Stomach (tissue), 9 donors: ENCODE results near the gene CIC. TPM values are rescaled to one million over a fixed set of nuclear protein-coding genes. Genes with fewer than 3 reads are reported as not detected.

Experiments used
- DNase-seq, 2 donors: peaks; one replicate each; pipeline versions ENCODE4 v3.0.0 to v3.0.0-alpha.2; 2013 to 2019
- H3K27ac ChIP-seq, 5 donors: fragments of 200-600 bp in 4 of 5; sonication (generic) in 4 of 5; one replicate each; pipeline ENCODE4 v1.5.1; 2013 to 2019; ENCODE audit warnings: mild to moderate bottlenecking in 1 of 5, moderate library complexity in 1 of 5
- H3K27me3 ChIP-seq, 3 donors: fragments of 200-600 bp; sonication (generic); one replicate each; pipeline ENCODE4 v1.5.1; 2017 to 2019; ENCODE audit warnings: mixed run types in 1 of 3
- H3K36me3 ChIP-seq, 4 donors: fragments of 200-600 bp; sonication (generic); 1 replicate in 3 of 4; 2 replicates in 1 of 4; pipeline ENCODE4 v1.5.1; 2016 to 2019
- H3K4me1 ChIP-seq, 4 donors: fragments of 200-600 bp; sonication (generic); one replicate each; pipeline ENCODE4 v1.5.1; 2016 to 2019
- H3K4me3 ChIP-seq, 4 donors: fragments of 200-600 bp; sonication (generic) in 3 of 4; one replicate each; pipeline ENCODE4 v1.5.1; 2016 to 2019; ENCODE audit warnings: mild to moderate bottlenecking in 1 of 4
- H3K9me3 ChIP-seq, 4 donors: fragments of 200-600 bp; sonication (generic); one replicate each; pipeline ENCODE4 v1.5.1; 2016 to 2019
- CTCF ChIP-seq, 7 experiments: fragments of 450-650 bp in 4 of 7; fragments of 200-600 bp in 3 of 7; sonication (generic) in 3 of 7; IDR thresholded peaks; one replicate each; pipeline ENCODE4 v1.5.1; 2016 to 2019; ENCODE audit warnings: antibody characterized with exemption in 7 of 7, control low read depth in 2 of 7, mild to moderate bottlenecking in 1 of 7
- EP300 ChIP-seq: sonication (generic); formaldehyde crosslinking; IDR thresholded peaks from one replicate; pipeline ENCODE4 v1.6.1; 2017; ENCODE audit warnings: antibody characterized with exemption
- POLR2A ChIP-seq, 4 donors: fragments of 450-650 bp; IDR thresholded peaks; one replicate each; pipeline ENCODE4 v1.6.1; 2016; ENCODE audit warnings: antibody characterized with exemption in 4 of 4, control low read depth in 2 of 4, mild to moderate bottlenecking in 1 of 4, moderate library complexity in 1 of 4
- POLR2AphosphoS5 ChIP-seq, 3 donors: sonication (generic); formaldehyde crosslinking; IDR thresholded peaks; one replicate each; pipeline ENCODE4 v1.6.1; 2016; ENCODE audit warnings: antibody characterized with exemption in 3 of 3
- WGBS, 5 donors: extraction: QIAGEN DNeasy Blood & Tissue Kit in 3 of 5; methylation state at CpG; one replicate each; pipeline versions ENCODE4 v1.1.5 to v1.1.7; 2013 to 2018; 5-methylcytosine and 5-hydroxymethylcytosine counted together
- intact Hi-C: fragments of 100-400 bp; cut with DNase I; formaldehyde crosslinking; loops from one replicate; pipeline ENCODE4 v1.15.1; 2023; ENCODE audit warnings: low total_unique reads
- polyA plus RNA-seq, 3 donors: library from polyadenylated mRNA; stranded (reverse); fragments of 200-250 nt; gene quantifications; one replicate each; pipeline ENCODE4 v1.2.3, GENCODE V29; 2013
- total RNA-seq, 5 donors: library from RNA; depleted of rRNA; stranded (reverse); fragments of >200 nt; gene quantifications; one replicate each; pipeline versions ENCODE4 v1.1.0 to v1.2.3, GENCODE V29; 2014 to 2016
- donor health status: healthy with polysubstance abuse.
- donor health status: Bipolar disorder and iron deficiency.
- donor health status: healthy.

CIC gene
- total and polyA plus RNA-seq, 8 donors: 15.4 to 60.3 (median 26.6) TPM

- TF ChIP-seq EP300: no peak
- no peak for TF ChIP-seq CTCF (IDR thresholded peaks at IDR 0.05)
- TF ChIP-seq POLR2AphosphoS5 (IDR thresholded peaks at IDR 0.05): no peak
- no peak for TF ChIP-seq POLR2A (IDR thresholded peaks at IDR 0.05)
- H3K27me3 ChIP-seq: no peaks in the 10 kb centered on the region
- H3K4me1 ChIP-seq: peaks cover 69 to 100% (median 95%) of the 10 kb centered on the region in 4 donors
- peak overlapping the region in 2 of 4 donors; percentile 0 to 91 for H3K4me3 ChIP-seq
- H3K9me3 ChIP-seq: no peaks in the 10 kb centered on the region
- peak in 1 of 2 donors; percentile 55 for DNase-seq
- intact Hi-C loops: no loop called here
- H3K36me3 ChIP-seq: peaks cover 11 to 25% (median 23%) of the 10 kb centered on the region in 4 donors
- H3K27ac ChIP-seq: peak overlapping the region; percentile 3 to 100 (median 95)
- WGBS, 5 donors: 57 to 73% (median 59%) methylated on average over 5 of the region's 5 CpGs
These were observed 9.6 kb downstream of the CIC start for GRCh38 chr19:42278452-42279154.

GRCh38 chr19:42279155-42279901 lies 10.3 kb downstream of the CIC start:
- peak in 1 of 2 donors; percentile 23 for DNase-seq
- no peaks in the 10 kb centered on the region for H3K27me3 ChIP-seq
- whole genome bisulfite sequencing, 5 donors: 6 to 10% (median 7%) methylated on average over 6 of the region's 6 CpGs

GRCh38 chr19:42279902-42280814 lies 11.1 kb downstream of the CIC start:
- peaks cover 72 to 92% (median 88%) of the 10 kb centered on the region in 4 donors for H3K4me1 ChIP-seq
- intact Hi-C loops: no loop called here

More at GRCh38 chr19:42279155-42279901, 10.3 kb downstream of the CIC start:
- peaks cover 69 to 93% (median 90%) of the 10 kb centered on the region in 4 donors for H3K4me1 ChIP-seq
- H3K36me3 ChIP-seq: peaks cover 4 to 18% (median 16%) of the 10 kb centered on the region in 4 donors
- no peaks in the 10 kb centered on the region for H3K9me3 ChIP-seq
- TF ChIP-seq POLR2A (IDR thresholded peaks at IDR 0.05): no peak
- TF ChIP-seq CTCF (IDR thresholded peaks at IDR 0.05): no peak
- no peak for TF ChIP-seq EP300
- TF ChIP-seq POLR2AphosphoS5 (IDR thresholded peaks at IDR 0.05): no peak
- H3K27ac ChIP-seq: peak overlapping the region; percentile 93 to 100 (median 95)
- H3K4me3 ChIP-seq: peak overlapping the region; percentile 71 to 91 (median 82)
- intact Hi-C loops: no loop called here

More at GRCh38 chr19:42279902-42280814, 11.1 kb downstream of the CIC start:
- Histone ChIP-seq H3K27me3 (no peaks in the 10 kb centered on the region), H3K27ac (peak overlapping the region; percentile 93 to 100 (median 95)), H3K9me3 (no peaks in the 10 kb centered on the region), H3K4me3 (peak overlapping the region; percentile 71 to 91 (median 82)), H3K36me3 (peaks cover 0 to 10% (median 8%) of the 10 kb centered on the region in 4 donors)
- DNase-seq: peak; percentile 88 to 97
- WGBS, 5 donors: 0 to 1% (median 1%) methylated on average over 30 to 89 of the region's 89 CpGs
- peak in 5 of 7 experiments; percentile 70 to 95 (median 84) for TF ChIP-seq CTCF (IDR thresholded peaks at IDR 0.05)
- peak in 1 of 4 donors; percentile 9 for TF ChIP-seq POLR2A (IDR thresholded peaks at IDR 0.05)
- TF ChIP-seq EP300: no peak
- peak; percentile 7 to 74 (median 62) for TF ChIP-seq POLR2AphosphoS5 (IDR thresholded peaks at IDR 0.05)
